Adipocyte (in vitro differentiated cells): ENCODE measurements around the gene CDH5.
"Not testable (repeated sequence)": the region's sequence is repeated elsewhere in the genome, so short reads cannot be mapped to it uniquely, and the experiment has no call there.

ENCODE experiments used
- DNase-seq: peaks from one replicate; pipeline ENCODE4 v3.0.0-alpha.2; 2015; ENCODE audit warnings: low read depth
- H3K27me3 ChIP-seq: replicated peaks from 2 replicates; pipeline ENCODE4 v1.7.0; 2013; ENCODE audit warnings: mild to moderate bottlenecking, low read length, moderate library complexity; ENCODE audit not compliant: control insufficient read depth, insufficient read depth
- H3K36me3 ChIP-seq: 2 replicates; pipeline ENCODE4 v1.7.0; 2013; ENCODE audit warnings: low read length, mild to moderate bottlenecking, moderate library complexity; ENCODE audit not compliant: control insufficient read depth, insufficient read depth, severe bottlenecking
- H3K4me1 ChIP-seq: 2 replicates; pipeline ENCODE4 v1.7.0; 2013; ENCODE audit warnings: mild to moderate bottlenecking, low read length, moderate library complexity; ENCODE audit not compliant: control insufficient read depth, insufficient read depth
- H3K4me3 ChIP-seq: 2 replicates; pipeline ENCODE4 v1.7.0; 2013; ENCODE audit warnings: mild to moderate bottlenecking, low read length, moderate library complexity
- H3K9ac ChIP-seq: 2 replicates; pipeline ENCODE4 v1.7.0; 2013; ENCODE audit warnings: mild to moderate bottlenecking, low read length, moderate library complexity
- H3K9me3 ChIP-seq: 2 replicates; pipeline ENCODE4 v1.7.0; 2013; ENCODE audit warnings: mild to moderate bottlenecking, low read length, moderate library complexity; ENCODE audit not compliant: control insufficient read depth

The CDH5 gene

GRCh38 chr16:66453230-66453629, 86.7 kb downstream of the CDH5 start:
- not testable (repeated sequence) for H3K27me3 ChIP-seq, H3K4me3 ChIP-seq, H3K9ac ChIP-seq, H3K4me1 ChIP-seq, H3K36me3 ChIP-seq, DNase-seq, H3K9me3 ChIP-seq
